CD4-positive, alpha-beta T cell treated with Interleukin-10 for 1 hour (primary cell): Measurements from ENCODE around the gene PI16.
A peak's percentile ranks its signal among the peaks of the same experiment; 100 is the strongest.
"Not testable (repeated sequence)": the region's sequence is repeated elsewhere in the genome, so short reads cannot be mapped to it uniquely, and the experiment has no call there.

Source experiments
- DNase-seq: peaks from one replicate; pipeline ENCODE4 v3.0.0-alpha.2; 2020

PI16 gene

GRCh38 chr6:36976509-36976908 is 22.0 kb downstream of the PI16 start:
- DNase-seq: no peak

- DNase-seq: no peak
Observed at GRCh38 chr6:36976931-36977330, 22.4 kb downstream of the PI16 start.

GRCh38 chr6:36977470-36977941 is 23.0 kb downstream of the PI16 start:
- DNase-seq: no peak

DNA sequence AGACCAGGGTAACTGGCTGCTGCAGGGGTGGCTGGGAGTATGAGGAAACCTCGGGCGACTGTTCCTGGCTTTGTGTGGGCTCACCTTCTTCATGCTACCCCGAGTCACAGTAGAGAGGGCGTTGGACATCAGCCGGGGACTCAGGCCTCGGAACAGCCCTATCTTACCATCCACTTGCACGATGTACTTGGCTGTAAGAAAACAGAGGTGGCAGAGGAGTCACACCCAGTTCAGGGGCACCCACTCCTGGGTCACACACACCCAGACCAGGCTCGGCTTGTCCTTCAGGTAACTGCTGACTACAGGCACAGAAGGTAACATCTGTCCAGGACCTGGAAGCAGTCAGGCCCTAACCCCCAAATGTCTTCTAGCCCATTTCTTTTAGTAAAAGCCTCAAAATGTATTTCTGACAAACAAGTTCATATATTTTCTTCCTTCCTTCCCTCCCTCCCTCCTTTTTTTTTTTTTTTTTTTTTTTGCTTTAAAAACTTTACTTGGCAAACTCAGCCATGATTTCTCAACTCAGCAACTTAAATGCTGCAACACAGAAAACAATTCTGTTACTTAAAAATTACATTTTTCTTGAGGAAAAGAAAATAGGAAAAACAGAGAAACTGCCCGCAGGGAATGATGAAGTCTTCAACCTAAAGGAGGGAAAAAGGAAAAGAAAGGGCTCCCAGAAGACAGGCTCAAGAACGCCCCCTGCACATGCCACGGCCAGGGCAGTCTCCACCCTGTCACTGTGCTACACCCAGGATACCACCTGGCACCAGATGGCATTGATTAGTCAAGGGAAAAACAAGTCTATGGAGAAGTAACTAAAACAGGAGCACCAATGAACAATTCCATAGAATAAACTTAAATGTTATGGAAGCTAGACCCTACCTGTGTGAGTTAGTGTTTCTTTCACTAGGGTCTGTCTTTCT is 24.1 kb downstream of the PI16 start:
- DNase-seq: no peak

DNA sequence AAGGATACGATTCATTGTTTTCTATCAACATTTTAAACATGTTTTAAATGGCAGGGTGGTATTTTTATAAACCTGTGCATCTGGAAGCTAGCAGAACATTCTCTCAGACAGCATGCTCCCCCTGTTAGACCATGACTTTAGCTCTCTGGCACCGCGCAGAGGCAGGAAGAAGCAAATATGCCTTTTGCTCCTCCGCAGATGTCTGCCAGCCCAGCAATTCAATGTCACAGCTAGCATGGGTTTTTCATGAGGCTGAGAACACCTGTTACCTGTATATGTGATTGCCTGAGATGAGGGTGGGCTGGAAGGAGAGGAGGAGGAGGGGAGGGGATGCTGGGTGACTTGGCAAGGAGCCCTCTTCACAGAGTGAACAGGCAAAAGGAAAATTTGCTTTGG is 24.8 kb downstream of the PI16 start:
- peak; percentile 46 for DNase-seq

DNA sequence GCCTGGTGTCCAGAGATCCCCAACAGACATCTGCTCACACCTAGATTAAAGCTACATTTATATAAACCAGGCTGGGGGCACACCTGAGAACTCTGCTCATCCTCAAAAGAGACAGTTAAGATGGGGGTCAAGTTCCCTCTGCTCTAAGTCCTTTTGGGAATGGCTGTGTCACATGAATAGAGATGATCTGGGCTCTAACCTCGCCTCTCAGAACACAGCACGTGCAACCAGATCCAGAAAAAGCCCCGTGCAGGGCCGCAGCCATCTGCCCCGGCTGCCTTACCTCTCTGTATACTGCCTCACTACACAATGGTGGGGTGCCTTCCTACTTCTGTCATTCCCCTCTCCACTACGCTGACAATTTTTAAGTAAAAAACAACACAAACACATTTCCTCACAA is 25.6 kb downstream of the PI16 start:
- no peak for DNase-seq

GRCh38 chr6:36980876-36981619 is 26.5 kb downstream of the PI16 start:
- DNase-seq: no peak

GRCh38 chr6:36983538-36983937 is 29.0 kb downstream of the PI16 start:
- DNase-seq: no peak

DNA sequence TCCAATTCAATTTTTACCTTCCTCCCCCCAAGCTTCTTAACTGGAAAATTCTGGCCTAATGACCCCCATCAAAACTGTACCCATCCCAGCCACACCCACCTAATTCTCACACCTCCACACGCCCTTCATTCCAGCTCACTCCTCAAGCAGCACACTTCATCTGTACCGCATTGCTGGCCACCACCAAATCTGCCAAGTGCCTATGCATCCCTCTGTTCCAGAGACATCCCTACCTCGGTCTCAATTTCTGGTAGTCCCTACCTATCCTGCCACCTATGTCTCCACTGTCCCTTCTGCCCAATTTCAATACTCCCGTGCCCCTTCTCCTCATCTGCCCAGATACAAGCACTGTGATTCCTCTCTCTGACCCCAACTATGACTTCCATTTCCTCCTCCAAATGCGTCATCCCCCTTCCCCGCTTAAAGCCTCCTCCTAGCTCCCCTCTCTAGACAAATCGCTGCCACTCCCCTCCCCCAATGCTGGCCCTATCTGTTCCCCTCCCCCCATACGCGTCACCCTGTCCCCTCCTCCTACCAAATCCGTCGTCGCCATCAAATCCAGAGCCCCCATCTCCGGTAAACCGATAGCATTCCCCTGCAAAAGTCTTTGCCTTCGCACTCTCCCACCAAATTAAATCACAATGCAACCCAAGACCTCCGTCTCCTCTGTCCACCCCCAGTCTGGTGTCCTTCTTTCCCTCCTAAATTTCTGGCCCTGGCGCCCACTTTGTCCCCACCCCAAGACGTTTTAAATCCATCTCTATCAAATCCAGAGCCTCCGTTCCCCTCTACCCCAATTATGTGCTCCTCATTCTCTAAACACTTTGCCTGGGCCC is 30.3 kb downstream of the PI16 start:
- peak; percentile 79 for DNase-seq

DNA sequence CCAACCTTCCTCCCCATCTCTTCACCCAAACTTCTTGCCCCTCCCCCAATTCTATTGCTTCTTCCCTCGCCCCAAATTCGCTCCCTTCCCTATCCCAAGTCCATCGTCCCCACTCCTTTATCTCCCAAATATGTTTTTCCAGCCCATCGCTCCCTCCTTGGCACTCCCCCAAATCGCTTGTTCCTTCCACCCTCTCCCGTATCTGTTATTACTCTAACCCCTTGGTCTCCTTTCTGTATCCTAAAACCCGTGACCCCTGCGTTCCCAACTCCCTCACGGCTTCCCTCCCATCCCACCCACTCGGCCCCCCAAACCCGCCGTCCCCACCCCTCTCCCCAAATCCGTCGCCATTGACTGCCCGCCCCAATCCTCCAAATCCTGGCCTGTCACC is 30.9 kb downstream of the PI16 start:
- no peak for DNase-seq

- peak; percentile 90 for DNase-seq
Observed at GRCh38 chr6:36985808-36986703, 31.5 kb downstream of the PI16 start, which contains the start of gene MTCH1. Gene MTCH1 (minus strand): TSS chr6:36986196. CDS start chr6:36986173, 23 bp downstream.

DNA sequence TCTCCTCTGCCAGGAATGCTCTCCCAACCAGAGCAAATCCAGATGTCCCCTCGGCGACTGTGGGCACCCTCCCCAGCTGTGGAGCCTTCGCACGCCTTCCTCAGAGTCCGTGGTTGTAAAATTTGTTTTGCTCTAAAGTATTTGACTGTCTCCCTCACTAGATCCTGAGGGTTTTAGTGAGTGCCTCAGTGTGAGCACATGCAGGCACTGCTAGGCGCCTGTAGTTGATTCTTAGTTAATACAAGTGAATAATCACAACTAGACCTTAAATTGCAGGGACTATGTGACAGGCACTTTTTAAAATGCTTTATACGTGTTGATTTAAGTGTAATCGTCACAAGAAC is 32.1 kb downstream of the PI16 start:
- DNase-seq: peak; percentile 25

GRCh38 chr6:36989264-36989663 is 34.7 kb downstream of the PI16 start:
- DNase-seq: no peak

DNA sequence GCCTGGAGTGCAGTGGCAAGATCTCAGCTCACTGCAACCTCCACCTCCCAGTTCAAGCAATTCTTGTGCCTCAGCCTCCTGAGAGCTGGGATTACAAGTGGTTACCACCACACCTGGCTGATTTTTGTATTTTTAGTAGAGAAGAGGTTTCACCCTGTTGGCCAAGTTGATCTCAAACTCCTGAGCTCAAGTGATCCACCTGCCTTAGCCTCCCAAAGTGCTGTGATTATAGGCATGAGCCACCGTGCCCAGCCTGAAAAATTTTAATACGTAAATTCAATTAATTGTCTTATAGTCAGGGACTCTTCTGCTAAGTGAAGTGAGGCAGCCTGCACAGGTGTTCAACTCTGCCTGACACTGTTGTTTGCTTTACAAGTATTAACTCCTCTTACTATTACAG is 35.9 kb downstream of the PI16 start:
- not testable (repeated sequence) for DNase-seq

- no peak for DNase-seq
Observed at GRCh38 chr6:36997811-36998722, 43.5 kb downstream of the PI16 start.

GRCh38 chr6:36998723-36999038 is 44.1 kb downstream of the PI16 start:
- no peak for DNase-seq

DNA sequence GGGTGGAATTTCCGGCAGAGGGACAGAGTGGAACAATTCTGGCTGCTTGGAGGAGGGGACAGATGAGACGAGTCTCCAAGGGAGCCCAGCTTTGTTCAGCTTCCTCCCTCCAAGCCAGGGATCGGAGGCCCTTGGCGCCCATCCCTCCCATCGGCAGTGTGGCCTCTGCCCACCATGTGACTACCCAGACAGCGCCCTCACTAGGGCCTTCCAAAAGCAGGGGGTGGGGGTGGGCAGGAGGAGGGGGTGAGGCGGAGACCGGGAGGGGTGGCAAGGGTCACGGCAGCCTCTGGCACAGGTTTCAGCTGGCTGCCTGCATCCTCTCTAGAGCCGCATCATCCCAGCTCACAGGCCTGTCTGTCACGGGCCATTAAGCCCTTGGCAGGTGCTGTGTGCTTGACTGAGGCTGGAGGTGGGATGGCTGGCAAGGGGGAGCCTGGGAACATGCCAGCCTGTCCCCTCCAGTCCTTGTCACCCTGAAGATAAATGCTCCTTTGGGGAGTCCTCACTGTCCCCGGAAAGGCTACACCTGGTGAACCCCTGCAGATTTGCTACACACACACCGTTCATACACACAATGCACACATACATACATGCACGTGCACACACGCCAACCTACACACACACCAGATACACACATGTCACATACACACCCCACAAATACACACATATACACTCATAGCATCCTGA is 44.7 kb downstream of the PI16 start:
- DNase-seq: no peak

DNA sequence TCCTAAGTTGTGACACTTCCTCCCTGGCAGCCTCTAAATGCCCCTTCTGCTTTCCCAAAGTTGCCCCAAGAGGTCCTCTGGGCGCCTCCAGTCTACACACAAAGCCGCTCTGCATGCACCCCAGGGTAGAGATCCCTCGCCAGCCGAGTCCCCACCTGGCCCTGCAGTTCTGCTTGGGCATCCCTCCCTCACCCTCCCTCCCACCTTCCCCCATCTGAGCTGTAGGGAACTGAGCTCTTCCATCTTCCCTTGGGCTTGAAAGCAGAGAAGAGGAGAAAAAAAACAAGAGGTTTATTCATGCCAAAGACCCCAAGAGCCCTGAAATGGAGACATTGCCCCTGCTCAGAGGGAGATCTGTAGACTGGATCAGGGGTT is 45.2 kb downstream of the PI16 start:
- DNase-seq: no peak

GRCh38 chr6:37004044-37004980 is 49.8 kb downstream of the PI16 start:
- DNase-seq: no peak
